Suprapubic skin (tissue), 4 donors: ENCODE results near the gene POLE. TPM values are rescaled to one million over a fixed set of nuclear protein-coding genes. Genes with fewer than 3 reads are reported as not detected.
"Not testable (repeated sequence)": the region's sequence is repeated elsewhere in the genome, so short reads cannot be mapped to it uniquely, and the experiment has no call there.

Source experiments
- DNase-seq, 2 donors: peaks; one replicate each; pipeline ENCODE4 v3.0.0-alpha.2; 2019; ENCODE audit warnings: low spot score in 2 of 2
- H3K27ac ChIP-seq: fragments of 200-600 bp; sonication (generic); one replicate; pipeline ENCODE4 v1.5.1; 2019
- H3K27me3 ChIP-seq: fragments of 200-600 bp; sonication (generic); one replicate; pipeline ENCODE4 v1.5.1; 2019
- H3K36me3 ChIP-seq: fragments of 200-600 bp; sonication (generic); one replicate; pipeline ENCODE4 v1.5.1; 2019
- H3K4me1 ChIP-seq: fragments of 200-600 bp; sonication (generic); one replicate; pipeline ENCODE4 v1.5.1; 2019
- H3K4me3 ChIP-seq: fragments of 200-600 bp; sonication (generic); one replicate; pipeline ENCODE4 v1.5.1; 2019; ENCODE audit warnings: mild to moderate bottlenecking
- H3K9me3 ChIP-seq: fragments of 200-600 bp; sonication (generic); one replicate; pipeline ENCODE4 v1.5.1; 2019
- EP300 ChIP-seq: sonication (generic); formaldehyde crosslinking; IDR thresholded peaks from one replicate; pipeline ENCODE4 v1.6.1; 2017; ENCODE audit warnings: antibody characterized with exemption
- POLR2A ChIP-seq, 2 donors: fragments of 450-650 bp; IDR thresholded peaks; one replicate each; pipeline ENCODE4 v1.6.1; 2017; ENCODE audit warnings: antibody characterized with exemption in 2 of 2, mild to moderate bottlenecking in 2 of 2, moderate library complexity in 2 of 2
- POLR2AphosphoS5 ChIP-seq, 3 donors: sonication (generic); formaldehyde crosslinking; IDR thresholded peaks; one replicate each; pipeline ENCODE4 v1.6.1; 2017; ENCODE audit warnings: antibody characterized with exemption in 3 of 3
- WGBS: methylation state at CpG from one replicate; pipeline ENCODE4 v1.1.5; 2018; 5-methylcytosine and 5-hydroxymethylcytosine counted together
- total RNA-seq, 4 donors: library from RNA; depleted of rRNA; stranded (reverse); fragments of >200 nt; gene quantifications; one replicate each; pipeline ENCODE4 v1.1.0, GENCODE V29; 2016
- TF ChIP-seq, protein P1 (sequence below), 2 donors: fragments of 200-600 bp in 1 of 2; fragments of 450-650 bp in 1 of 2; sonication (generic) in 1 of 2; IDR thresholded peaks; one replicate each; pipeline ENCODE4 v1.5.1; 2016 to 2019; ENCODE audit warnings: antibody characterized with exemption in 2 of 2, mild to moderate bottlenecking in 1 of 2, moderate library complexity in 1 of 2

POLE gene
- total RNA-seq, 4 donors from 2014 or later = 34.1 to 130 (median 43.3) TPM

DNA sequence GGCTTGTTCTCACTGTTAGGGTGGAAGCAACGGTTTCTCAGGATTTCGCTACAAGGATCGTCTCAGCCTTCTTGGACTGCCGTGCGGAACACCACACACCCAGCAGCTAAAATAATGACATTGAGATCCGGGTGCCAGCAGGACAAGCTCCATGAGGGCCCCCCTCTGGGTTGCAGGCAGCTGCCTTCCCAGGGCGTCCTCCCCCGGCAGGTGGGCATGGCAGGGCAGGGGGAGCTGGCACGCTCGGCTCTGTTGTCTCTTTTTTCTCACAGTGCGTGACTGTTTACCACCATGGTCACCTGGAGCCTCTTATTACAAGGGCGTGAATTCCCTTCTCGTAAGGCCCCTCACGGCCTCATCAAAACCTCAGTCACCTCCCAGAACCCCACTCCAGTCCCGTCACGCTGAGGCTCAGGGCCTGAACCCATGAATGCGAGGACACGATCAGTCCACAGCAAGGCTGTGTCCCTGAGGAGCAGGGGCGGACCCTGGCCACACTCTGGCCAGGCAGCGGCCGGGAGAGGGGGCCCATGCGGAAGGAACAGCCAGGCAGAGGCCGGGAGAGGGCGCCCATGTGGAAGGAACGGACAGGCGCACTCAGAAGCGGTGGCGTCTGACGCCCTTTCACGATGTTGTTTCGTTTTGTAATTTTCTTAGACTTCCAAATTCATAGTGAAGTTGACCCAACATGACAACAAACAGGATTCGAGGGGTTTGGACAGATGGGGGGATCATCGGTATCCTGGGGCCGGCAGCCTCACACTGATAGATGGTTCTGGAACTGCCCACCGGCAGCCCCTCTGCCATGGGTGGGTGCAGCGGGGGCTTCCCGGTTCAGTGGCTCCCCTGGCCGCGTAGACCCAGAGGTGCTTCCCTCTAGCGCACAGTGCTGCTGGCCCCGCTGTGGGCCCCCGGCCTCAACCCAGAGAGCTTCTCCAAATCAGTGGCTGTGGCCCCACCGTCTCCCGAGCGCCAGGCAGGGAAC, 86.8 kb downstream of the POLE start:
- no peak for DNase-seq
- Histone ChIP-seq H3K9me3 (no peaks in the 10 kb centered on the region), H3K27ac (no peak overlapping the region), H3K4me1 (peaks cover 32% of the 10 kb centered on the region), H3K27me3 (peaks cover 44% of the 10 kb centered on the region), H3K4me3 (peak overlapping the region; percentile 46), H3K36me3 (no peaks in the 10 kb centered on the region)
- no peak for TF ChIP-seq POLR2A (IDR thresholded peaks at IDR 0.05)
- TF ChIP-seq, protein P1, sequence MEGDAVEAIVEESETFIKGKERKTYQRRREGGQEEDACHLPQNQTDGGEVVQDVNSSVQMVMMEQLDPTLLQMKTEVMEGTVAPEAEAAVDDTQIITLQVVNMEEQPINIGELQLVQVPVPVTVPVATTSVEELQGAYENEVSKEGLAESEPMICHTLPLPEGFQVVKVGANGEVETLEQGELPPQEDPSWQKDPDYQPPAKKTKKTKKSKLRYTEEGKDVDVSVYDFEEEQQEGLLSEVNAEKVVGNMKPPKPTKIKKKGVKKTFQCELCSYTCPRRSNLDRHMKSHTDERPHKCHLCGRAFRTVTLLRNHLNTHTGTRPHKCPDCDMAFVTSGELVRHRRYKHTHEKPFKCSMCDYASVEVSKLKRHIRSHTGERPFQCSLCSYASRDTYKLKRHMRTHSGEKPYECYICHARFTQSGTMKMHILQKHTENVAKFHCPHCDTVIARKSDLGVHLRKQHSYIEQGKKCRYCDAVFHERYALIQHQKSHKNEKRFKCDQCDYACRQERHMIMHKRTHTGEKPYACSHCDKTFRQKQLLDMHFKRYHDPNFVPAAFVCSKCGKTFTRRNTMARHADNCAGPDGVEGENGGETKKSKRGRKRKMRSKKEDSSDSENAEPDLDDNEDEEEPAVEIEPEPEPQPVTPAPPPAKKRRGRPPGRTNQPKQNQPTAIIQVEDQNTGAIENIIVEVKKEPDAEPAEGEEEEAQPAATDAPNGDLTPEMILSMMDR (IDR thresholded peaks at IDR 0.05) = peak in 1 of 2 donors; percentile 48
- WGBS = 27% methylated on average over 21 of the region's 45 CpGs

DNA sequence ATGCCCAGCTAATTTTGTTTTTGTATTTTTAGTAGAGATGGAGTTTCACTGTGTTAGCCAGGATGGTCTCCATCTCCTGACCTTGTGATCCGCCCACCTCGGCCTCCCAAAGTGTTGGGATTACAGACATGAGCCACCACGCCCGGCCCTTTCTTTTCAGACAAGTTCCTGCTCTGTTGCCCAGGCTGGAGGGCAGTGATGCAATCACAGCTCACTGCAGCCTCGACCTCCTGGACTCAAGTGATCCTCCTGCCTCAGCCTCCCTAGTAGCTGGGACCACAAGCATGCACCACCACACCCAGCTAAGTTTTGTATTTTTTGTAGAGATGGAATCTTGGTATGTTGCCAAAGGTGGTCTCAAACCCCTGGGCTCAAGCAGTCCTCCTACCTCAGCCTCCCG, 87.6 kb downstream of the POLE start:
- WGBS = 68% methylated on average over 6 of the region's 6 CpGs
- peaks cover 35% of the 10 kb centered on the region for H3K27me3 ChIP-seq
- DNase-seq = not testable (repeated sequence)

DNA sequence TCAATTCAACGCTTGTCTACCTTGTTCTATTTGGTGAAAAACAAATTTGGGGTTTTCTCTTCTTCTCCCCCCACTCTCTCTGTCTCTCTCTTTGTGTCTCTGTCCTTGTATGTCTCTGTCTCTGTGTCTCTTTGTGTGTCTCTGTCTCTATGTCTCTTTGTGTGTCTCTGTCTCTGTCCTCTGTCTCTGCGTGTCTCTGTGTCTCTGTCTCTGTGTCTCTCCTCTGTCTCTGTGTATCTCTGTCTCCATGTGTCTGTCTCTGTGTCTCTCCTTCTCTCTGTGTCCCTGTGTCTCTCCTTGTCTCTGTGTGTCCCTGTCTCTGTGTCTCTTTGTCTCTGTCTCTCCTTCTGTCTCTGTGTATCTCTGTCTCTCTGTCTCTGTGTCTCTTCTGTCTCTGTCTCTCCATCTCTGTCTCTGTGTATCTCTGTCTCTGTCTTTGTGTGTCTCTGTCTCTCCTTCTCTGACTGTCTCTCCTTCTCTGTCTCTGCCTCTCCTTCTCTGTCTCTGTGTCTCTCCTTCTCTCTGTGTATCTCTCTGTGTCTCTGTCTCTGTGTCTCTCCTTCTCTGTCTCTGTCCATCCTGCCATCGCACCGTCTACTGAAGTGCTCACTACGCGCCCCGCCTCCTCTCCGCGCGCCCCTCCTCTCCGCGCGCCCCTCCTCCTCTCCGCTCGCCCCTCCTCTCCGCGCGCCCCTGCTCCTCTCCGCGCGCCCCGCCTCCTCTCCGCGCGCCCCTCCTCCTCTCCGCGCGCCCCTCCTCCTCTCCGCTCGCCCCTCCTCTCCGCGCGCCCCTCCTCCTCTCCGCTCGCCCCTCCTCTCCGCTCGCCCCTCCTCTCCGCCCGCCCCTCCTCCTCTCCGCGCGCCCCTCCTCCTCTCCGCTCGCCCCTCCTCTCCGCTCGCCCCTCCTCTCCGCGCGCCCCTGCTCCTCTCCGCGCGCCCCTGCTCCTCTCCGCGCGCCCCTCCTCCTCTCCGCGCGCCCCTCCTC, 89.5 kb downstream of the POLE start:
- Histone ChIP-seq H3K36me3 (no peaks in the 10 kb centered on the region), H3K27me3 (peaks cover 17% of the 10 kb centered on the region), H3K4me3 (peak overlapping the region; percentile 29), H3K9me3 (no peaks in the 10 kb centered on the region), H3K4me1 (peaks cover 31% of the 10 kb centered on the region), H3K27ac (no peak overlapping the region)
- TF ChIP-seq EP300 = no peak
- WGBS = 8% methylated on average over 18 of the region's 58 CpGs
- no peak for DNase-seq

More for the DNA sequence above, 87.6 kb downstream of the POLE start:
- H3K4me3 ChIP-seq, H3K9me3 ChIP-seq, H3K36me3 ChIP-seq, H3K27ac ChIP-seq: not testable (repeated sequence)
- H3K4me1 ChIP-seq = peaks cover 32% of the 10 kb centered on the region

DNA sequence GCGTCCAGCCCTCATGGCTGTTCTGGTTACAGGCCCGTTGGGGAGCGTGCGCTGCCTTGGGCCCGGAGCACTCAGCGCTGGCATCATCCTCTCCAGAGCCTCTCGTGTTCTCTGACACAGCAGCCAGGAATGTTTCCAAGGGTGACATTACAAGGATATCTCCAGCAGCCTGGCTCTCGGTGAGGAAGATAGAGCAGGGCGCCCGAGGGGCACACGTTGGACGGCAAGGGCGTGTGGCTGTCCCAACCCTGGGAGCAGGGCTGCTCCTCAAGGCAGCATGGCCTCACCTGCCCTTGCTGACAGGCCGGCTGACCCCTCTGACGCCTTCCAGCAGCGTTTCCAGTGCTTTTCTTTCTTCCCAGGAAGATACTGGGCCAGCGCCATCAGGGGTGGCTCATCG, 91.1 kb downstream of the POLE start:
- peaks cover 29% of the 10 kb centered on the region for H3K4me1 ChIP-seq
- peaks cover 6% of the 10 kb centered on the region for H3K27me3 ChIP-seq
- H3K36me3 ChIP-seq = no peaks in the 10 kb centered on the region
- H3K27ac ChIP-seq = no peak overlapping the region
- no peak overlapping the region for H3K4me3 ChIP-seq
- WGBS = 71% methylated on average over 17 of the region's 18 CpGs
- H3K9me3 ChIP-seq = no peaks in the 10 kb centered on the region
- no peak for DNase-seq
- TF ChIP-seq POLR2AphosphoS5 (IDR thresholded peaks at IDR 0.05) (no peak), EP300 (no peak), POLR2A (IDR thresholded peaks at IDR 0.05) (no peak)
- TF ChIP-seq, protein P1 (IDR thresholded peaks at IDR 0.05) = no peak

DNA sequence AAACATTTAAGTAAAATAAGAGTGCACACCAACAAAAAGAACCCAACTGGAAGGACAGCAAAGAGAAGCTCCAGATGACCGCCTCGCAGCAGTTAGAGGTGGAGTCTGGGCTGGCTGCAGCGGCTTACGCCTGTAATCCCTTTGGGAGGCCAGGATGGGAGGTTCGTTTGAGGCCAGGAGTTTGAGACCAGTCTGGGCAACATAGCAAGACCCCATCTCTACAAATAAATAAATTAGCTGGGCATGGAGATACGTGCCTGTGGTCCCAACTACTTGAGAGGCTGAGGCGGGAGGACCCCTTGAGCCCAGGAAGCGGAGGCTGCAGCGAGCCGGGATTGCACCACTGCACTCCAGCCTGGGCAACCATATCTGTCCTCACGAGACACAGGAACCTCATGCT, 92.0 kb downstream of the POLE start:
- TF ChIP-seq POLR2AphosphoS5 (IDR thresholded peaks at IDR 0.05) (no peak), EP300 (no peak), POLR2A (IDR thresholded peaks at IDR 0.05) (no peak)
- TF ChIP-seq, protein P1 (IDR thresholded peaks at IDR 0.05) = no peak
- H3K9me3 ChIP-seq = no peaks in the 10 kb centered on the region
- DNase-seq = no peak
- no peaks in the 10 kb centered on the region for H3K36me3 ChIP-seq
- 83% methylated on average over 11 of the region's 11 CpGs for WGBS
- peaks cover 2% of the 10 kb centered on the region for H3K27me3 ChIP-seq
- H3K4me3 ChIP-seq = no peak overlapping the region
- H3K4me1 ChIP-seq = peaks cover 21% of the 10 kb centered on the region
- H3K27ac ChIP-seq = no peak overlapping the region
